ENCODE measurements around the gene UNC5A.

The UNC5A gene

DNA sequence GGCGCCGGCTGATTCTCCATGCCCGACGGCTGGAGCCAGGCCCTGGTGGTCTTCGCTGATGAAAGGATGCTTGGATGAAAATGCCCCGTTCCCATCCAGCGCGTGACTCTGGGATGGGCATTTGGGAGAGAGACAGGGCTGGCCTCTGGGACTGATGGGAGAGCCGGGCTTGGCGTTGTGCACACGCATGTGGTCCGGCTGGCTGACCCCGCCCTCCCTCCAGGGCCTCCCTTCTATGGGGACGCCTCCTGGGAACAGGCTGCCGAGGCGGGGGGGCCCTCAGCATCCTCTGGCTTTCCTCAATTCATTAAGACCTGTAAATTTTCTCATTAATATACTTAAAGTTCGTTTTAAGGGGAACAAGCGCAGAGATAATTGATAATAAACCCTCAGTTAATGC lies 36.8 kb downstream of the UNC5A start:
- no peak for DNase-seq

DNA sequence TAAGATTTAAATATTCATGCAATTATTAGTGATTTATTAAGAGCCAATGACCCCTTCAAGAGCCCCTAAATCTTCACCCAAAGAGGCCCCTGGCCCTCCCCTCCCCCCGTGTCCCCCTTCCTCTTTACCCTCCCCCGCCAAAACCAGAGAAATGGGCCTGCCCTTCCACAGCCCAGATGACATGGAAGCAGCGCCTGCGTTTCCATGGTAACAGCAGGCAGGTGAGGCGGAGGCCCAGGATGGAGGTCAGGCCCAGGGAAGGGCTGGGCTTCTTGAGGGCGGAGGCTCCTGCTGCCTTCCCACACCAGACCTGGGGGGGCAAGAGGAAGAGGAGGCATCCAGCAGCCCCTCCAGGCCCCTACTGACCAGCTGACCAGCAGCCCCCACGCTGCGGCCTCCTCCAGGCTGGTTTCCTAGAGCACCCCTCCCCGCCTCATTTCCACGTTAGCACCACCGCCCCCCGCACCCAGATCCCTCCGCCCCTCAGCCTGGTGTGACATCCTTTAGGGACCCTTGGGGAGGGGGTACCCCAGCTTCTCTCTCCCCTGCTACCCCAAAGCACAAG lies 37.4 kb downstream of the UNC5A start:
- DNase-seq = no peak

GRCh38 chr5:176848651-176849050 lies 38.3 kb downstream of the UNC5A start:
- no peak for DNase-seq

DNA sequence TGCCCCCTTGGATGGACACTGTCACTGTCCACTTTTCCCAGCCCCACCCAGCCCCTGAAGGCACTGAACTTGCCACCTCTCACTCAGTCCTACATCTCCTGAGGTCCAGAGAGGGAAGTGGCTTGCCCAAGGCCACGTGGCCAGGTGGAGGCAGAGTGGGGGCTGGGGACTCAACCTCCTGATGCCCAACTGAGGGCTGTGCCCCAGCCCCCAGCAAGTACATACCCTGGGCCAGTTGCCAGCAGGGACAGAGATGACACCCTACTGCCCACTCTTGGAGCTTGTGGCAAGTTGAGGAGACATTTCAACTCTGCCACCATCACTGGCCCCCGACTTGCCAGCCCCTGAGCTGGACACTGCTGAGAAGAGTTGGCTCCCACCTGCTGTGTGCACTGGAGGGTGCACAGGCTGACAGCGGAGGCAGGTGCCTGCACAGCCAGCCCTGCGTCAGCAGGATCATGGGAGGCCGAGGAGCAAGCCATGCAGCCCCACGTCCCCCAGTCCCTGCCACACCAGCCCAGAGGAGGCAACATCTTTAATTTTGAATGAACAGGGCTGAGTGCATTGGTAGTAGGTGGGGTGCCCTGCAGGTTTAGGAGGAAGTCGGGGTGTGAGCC lies 39.4 kb downstream of the UNC5A start:
- no peak for DNase-seq

GRCh38 chr5:176850371-176851245 lies 40.2 kb downstream of the UNC5A start:
- DNase-seq = no peak

- DNase-seq = no peak
Measured at GRCh38 chr5:176851380-176851779, 41.0 kb downstream of the UNC5A start.

- DNase-seq = no peak
Measured at GRCh38 chr5:176851871-176852658, 41.7 kb downstream of the UNC5A start.

- no peak for DNase-seq
Measured at GRCh38 chr5:176853151-176853778, 42.9 kb downstream of the UNC5A start.

- no peak for DNase-seq
Measured at GRCh38 chr5:176854164-176854563, 43.8 kb downstream of the UNC5A start.

DNA sequence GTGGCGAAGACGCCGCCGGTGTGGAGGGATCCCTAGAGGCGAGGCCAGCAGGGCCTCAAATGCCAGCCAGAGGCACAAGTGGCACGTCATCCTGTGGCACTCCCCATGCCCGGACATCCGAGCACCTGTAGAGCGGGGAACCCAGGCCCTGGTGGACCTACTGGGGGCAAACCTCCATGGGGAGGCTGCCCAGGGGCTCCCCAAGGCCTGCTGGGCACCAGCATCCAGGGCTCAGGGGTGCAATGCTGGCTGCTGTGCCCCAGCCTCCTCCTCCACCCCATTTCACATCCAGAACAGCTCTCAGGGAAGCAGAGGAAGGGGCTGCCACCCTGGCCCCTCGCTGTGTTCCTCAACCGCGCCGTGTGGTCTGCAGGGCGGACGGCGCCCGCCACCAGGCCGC lies 45.2 kb downstream of the UNC5A start:
- DNase-seq = no peak

GRCh38 chr5:176856746-176857145 lies 46.4 kb downstream of the UNC5A start:
- DNase-seq = no peak

- DNase-seq = no peak
Measured at GRCh38 chr5:176857216-176857893, 47.0 kb downstream of the UNC5A start.

DNA sequence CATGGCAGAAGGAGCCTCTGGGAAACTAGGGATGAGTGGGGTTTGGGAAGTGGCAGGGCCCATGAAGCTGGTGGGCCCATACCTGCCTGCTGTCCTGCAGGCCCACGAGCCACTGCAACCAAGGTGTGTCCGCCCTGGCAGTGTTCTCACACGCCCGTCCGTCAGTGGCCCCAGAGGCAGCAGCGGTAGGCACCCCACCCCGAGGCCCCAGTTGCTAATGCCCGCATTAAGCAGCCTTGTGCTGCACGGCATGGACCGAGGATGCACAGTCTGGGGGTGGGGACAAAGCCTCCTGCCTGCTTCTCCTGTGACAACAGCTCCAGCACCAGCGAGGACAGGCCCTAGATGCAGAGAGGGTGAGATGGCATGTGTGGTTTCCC lies 47.5 kb downstream of the UNC5A start:
- no peak for DNase-seq

GRCh38 chr5:176859916-176860315 lies 49.6 kb downstream of the UNC5A start:
- DNase-seq = no peak

GRCh38 chr5:176860381-176860780 lies 50.0 kb downstream of the UNC5A start:
- no peak for DNase-seq

GRCh38 chr5:176861276-176861675 lies 50.9 kb downstream of the UNC5A start:
- no peak for DNase-seq

DNA sequence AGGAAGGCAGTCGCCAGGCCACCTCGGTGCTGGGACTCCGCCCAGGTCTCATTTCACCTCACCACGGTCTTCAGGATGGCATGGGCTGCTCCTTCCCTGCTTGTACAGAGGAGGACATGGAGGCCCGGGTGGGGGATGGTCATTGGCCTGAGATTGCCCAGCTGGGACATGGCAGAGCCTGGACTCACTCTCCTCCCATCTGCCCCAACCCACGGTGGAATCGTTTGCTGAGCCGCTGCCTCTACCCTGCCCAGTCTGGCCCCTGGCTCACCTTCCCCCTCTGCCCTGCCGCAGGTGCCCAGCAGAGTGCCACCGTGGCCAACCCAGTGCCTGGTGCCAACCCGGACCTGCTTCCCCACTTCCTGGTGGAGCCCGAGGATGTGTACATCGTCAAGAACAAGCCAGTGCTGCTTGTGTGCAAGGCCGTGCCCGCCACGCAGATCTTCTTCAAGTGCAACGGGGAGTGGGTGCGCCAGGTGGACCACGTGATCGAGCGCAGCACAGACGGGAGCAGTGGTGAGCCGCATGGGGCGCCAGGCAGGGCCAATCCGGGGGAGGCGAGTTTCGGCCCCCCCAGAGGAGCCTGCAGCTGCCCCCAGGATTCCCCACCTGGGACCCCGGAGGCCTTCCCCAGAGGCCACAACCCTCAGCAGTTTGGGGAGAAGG lies 52.1 kb downstream of the UNC5A start:
- DNase-seq = no peak

DNA sequence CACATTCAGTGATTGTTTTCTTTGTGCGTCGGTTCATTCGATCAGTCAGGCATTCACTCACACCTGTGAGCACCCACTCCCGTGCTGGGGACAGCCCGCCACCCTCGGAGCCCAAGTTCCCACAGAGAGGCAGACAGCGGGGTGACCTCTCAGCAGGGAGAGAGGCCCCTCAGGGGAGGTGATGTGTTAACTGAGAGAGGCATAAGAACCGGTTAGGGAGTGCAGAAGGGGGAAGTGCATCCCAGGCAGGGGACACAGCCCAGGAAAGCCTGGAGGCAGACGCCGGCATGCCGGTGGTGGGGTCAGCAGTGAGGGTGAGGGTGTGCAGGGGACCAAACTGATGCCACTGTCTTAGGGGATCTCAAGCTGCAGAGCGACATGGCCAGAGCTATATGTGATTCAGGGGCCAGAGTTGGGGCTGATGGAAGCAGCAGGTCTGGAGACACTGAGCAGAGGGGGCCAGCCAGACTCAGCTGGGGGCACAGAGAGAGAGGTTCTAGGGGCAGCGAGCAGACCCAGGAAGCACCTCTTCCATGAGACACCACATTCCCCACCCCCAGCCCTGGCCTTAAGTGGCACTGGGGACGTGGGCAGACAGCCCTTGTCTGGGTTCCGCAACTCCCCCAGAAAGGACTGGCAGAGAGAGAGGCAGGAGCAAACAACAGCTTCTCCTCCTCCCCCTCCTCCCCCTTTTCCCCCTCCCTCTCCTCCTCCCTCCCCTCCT lies 52.8 kb downstream of the UNC5A start:
- DNase-seq = no peak

DNA sequence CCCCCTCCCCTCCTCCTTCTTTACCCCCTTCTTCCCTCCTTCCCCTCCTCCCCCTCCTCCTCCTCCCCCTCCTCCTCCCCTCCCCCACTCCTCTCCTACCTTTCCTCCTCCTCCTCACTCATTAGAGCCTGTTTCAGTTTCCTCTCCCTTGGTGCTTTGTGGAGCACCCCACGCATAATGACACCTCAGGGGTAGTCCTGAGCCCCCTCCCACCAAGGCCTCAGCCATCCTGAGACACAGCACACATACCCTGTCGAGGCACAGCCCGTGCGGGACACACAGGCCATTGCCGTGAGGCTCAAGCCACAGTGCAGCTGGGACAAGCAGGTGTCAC lies 53.4 kb downstream of the UNC5A start:
- DNase-seq = no peak

- DNase-seq = no peak
Measured at GRCh38 chr5:176864755-176865154, 54.4 kb downstream of the UNC5A start.

DNA sequence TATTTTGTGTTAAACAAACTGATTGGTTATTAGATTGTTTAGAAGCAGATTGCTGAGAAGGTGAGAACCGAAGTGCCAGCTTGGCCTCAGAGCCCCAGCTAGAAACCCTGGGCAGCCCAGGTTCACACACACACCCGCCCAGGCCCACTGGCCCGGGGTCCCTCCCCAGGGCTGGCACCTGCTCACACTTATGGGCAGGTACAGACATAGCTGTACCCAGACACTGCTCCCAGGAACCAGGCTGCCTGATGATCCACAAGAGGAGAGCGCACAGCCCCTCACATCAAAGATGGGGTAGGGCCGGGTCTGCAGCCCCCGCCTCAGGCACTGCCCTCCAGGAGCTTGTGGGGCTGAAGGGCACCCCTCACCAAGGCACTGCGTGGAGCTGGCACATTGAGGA lies 55.6 kb downstream of the UNC5A start:
- DNase-seq = no peak
